HEK293T (cell line): ENCODE results near the gene HLA-DRB1.

Experiments
- CTCF ChIA-PET: fragments of 350-600 bp; formaldehyde crosslinking; extraction: SDS; loops from one replicate; lab custom pipeline; 2021; ENCODE audit warnings: antibody characterized with exemption, inconsistent platforms; lab: Yijun Ruan, JAX
- POLR2A ChIA-PET: fragments of 350-600 bp; formaldehyde crosslinking; extraction: SDS; loops from one replicate; lab custom pipeline; 2020; ENCODE audit warnings: antibody characterized with exemption, inconsistent platforms; lab: Yijun Ruan, JAX
- DNase-seq: peaks from one replicate; pipeline ENCODE4 v3.0.0; 2012; ENCODE audit warnings: mixed read lengths; ENCODE audit errors: extremely low spot score
- ARNT ChIP-seq: fragments of 450-650 bp; IDR thresholded peaks from 2 replicates; pipeline ENCODE4 v1.6.1; 2017; ENCODE audit warnings: mild to moderate bottlenecking
- BHLHE40 ChIP-seq: fragments of 450-650 bp; IDR thresholded peaks from 2 replicates; pipeline ENCODE4 v1.6.1; 2016; ENCODE audit warnings: mild to moderate bottlenecking, moderate library complexity, borderline replicate concordance
- CTBP1 ChIP-seq: fragments of 450-650 bp; IDR thresholded peaks from 2 replicates; pipeline ENCODE4 v1.6.1; 2016; ENCODE audit warnings: borderline replicate concordance
- ELF4 ChIP-seq: fragments of 450-650 bp; IDR thresholded peaks from 2 replicates; pipeline ENCODE4 v1.6.1; 2017; ENCODE audit warnings: antibody characterized with exemption
- FOXA1 ChIP-seq: fragments of 450-650 bp; IDR thresholded peaks from 2 replicates; pipeline ENCODE4 v1.6.1; 2016; ENCODE audit warnings: mild to moderate bottlenecking
- FOXK2 ChIP-seq: fragments of 450-650 bp; IDR thresholded peaks from 2 replicates; pipeline ENCODE4 v1.6.1; 2016; ENCODE audit warnings: mild to moderate bottlenecking
- FOXM1 ChIP-seq: fragments of 450-650 bp; IDR thresholded peaks from 2 replicates; pipeline ENCODE4 v1.6.1; 2017; ENCODE audit warnings: mild to moderate bottlenecking, borderline replicate concordance
- HDGF ChIP-seq: fragments of 450-650 bp; IDR thresholded peaks from 2 replicates; pipeline ENCODE4 v1.6.1; 2017; ENCODE audit warnings: antibody characterized with exemption, borderline replicate concordance
- L3MBTL2 ChIP-seq: fragments of 450-650 bp; conservative IDR thresholded peaks from 2 replicates; pipeline ENCODE4 v1.6.1; 2016; ENCODE audit warnings: mild to moderate bottlenecking
- LEF1 ChIP-seq: fragments of 450-650 bp; IDR thresholded peaks from 2 replicates; pipeline ENCODE4 v1.6.1; 2017; ENCODE audit warnings: mild to moderate bottlenecking, borderline replicate concordance
- NFRKB ChIP-seq: fragments of 450-650 bp; IDR thresholded peaks from 2 replicates; pipeline ENCODE4 v1.6.1; 2016; ENCODE audit warnings: mild to moderate bottlenecking, moderate library complexity
- SP1 ChIP-seq: fragments of 450-650 bp; IDR thresholded peaks from 2 replicates; pipeline ENCODE4 v1.6.1; 2017
- SUZ12 ChIP-seq: fragments of 450-650 bp; IDR thresholded peaks from 2 replicates; pipeline ENCODE4 v1.6.1; 2016; ENCODE audit warnings: mild to moderate bottlenecking
- TARDBP ChIP-seq: fragments of 450-650 bp; IDR thresholded peaks from 2 replicates; pipeline ENCODE4 v1.6.1; 2016
- ZNF384 ChIP-seq: fragments of 450-650 bp; IDR thresholded peaks from 2 replicates; pipeline ENCODE4 v1.6.1; 2016
- TF ChIP-seq, protein P1 (sequence below): fragments of 450-650 bp; IDR thresholded peaks from 2 replicates; pipeline ENCODE4 v1.6.1; 2016

Gene HLA-DRB1

GRCh38 chr6:32570363-32570905 lies 19.2 kb downstream of the HLA-DRB1 start:
- TF ChIP-seq, protein P1, sequence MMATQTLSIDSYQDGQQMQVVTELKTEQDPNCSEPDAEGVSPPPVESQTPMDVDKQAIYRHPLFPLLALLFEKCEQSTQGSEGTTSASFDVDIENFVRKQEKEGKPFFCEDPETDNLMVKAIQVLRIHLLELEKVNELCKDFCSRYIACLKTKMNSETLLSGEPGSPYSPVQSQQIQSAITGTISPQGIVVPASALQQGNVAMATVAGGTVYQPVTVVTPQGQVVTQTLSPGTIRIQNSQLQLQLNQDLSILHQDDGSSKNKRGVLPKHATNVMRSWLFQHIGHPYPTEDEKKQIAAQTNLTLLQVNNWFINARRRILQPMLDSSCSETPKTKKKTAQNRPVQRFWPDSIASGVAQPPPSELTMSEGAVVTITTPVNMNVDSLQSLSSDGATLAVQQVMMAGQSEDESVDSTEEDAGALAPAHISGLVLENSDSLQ: peak; percentile 64
- TF ChIP-seq BHLHE40 (no peak), NFRKB (no peak)
- DNase-seq: no peak
- ChIA-PET POLR2A (no interaction called here), CTCF (interaction anchor here (0.6 to 1.0 kb wide), 2 partner anchors 26 to 42 kb away, joined by 3 to 4 read pairs; no protein-coding TSS in a partner anchor)

DNA sequence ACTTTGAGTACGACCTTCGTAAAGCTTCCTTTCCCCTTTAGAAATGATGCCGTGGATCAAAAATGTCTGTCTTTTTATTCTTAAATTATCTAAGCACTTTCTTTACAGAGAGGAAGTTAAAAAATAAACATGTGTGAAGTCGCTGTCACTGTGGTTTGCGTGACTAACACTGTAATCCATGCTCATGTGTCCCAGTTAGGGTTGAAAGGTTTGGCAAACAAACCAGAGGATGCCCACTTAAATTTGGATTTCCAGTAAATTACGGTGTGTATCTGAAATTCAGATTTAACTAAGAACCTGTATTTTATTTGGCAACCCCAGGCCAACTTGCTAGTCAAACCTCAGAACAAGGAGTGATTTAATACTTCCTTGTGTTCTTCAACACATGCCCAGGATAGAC lies 21.1 kb downstream of the HLA-DRB1 start:
- POLR2A ChIA-PET: no interaction called here
- peak; percentile 70; the same call in 1 of the 2 replicates for TF ChIP-seq ARNT
- no peak for TF ChIP-seq CTBP1
- no peak for DNase-seq
- CTCF ChIA-PET: no interaction called here

DNA sequence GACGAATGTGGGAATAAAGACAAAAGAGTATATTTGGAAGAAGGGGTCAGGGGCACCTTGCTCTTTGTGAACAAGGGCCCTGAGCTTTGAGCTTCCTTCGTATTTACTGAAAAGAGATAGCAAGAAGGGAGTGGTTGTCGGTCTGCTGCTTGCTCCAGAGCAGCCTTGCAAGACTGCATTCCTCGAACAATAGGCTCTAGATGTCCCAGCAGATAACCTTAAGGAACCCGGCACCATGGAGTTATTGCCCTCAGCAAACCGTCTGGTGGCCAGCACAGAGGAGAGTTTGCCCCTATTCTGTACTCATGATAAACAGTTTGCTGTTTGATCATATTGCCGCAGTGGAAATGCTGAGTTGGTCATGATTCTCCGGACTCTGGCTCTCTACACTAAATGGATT lies 22.7 kb downstream of the HLA-DRB1 start:
- DNase-seq: no peak
- ChIA-PET POLR2A (no interaction called here), CTCF (no interaction called here)
- no peak for TF ChIP-seq FOXM1
- no peak for TF ChIP-seq BHLHE40
- TF ChIP-seq L3MBTL2: no peak
- no peak for TF ChIP-seq FOXA1
- TF ChIP-seq CTBP1: no peak
- no peak for TF ChIP-seq SP1
- no peak for TF ChIP-seq SUZ12
- no peak for TF ChIP-seq ELF4
- TF ChIP-seq HDGF: no peak
- no peak for TF ChIP-seq LEF1
- TF ChIP-seq ARNT: no peak
- TF ChIP-seq, protein P1: no peak
- no peak for TF ChIP-seq ZNF384

DNA sequence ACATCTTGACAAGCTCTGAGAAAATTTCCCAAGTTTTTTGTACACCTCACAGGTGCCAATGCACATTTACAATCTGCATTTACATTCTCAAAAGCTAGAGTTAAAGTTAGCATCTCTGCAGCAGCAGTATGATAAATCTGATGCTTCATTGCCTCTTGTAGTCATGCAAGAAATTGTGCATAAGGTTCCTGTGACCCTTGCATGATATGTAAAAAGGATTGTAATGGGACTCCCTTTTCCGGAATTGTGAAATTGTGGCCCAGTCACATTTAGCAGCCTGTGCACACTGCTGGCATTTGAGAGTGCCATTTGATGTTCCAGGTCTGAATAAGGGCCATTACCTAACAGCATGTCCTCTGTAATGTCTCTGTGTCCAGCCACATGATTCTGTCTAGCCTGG lies 24.1 kb downstream of the HLA-DRB1 start:
- TF ChIP-seq L3MBTL2: no peak
- TF ChIP-seq LEF1: no peak
- TF ChIP-seq FOXK2: no peak
- TF ChIP-seq ELF4: no peak
- CTCF ChIA-PET: no interaction called here
- no peak for DNase-seq
- POLR2A ChIA-PET: no interaction called here

DNA sequence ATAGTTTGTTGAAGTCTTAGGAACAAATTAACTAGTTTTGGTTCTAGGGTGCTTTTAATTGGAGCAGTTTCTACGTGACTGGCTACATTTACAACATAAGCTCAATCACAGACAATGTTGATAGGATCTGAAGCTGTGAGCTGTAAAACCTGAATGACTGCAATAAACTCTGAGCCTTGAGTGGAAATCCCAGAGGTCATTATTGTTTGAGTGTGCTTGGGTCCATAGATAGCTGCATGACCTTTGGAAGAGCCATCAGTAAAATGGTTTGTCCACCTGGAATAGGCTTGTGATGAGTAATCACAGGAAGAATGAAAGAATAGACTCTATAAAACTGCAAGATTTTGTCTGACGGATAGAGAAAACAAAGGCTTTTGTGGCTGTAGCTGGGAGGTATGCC lies 26.7 kb downstream of the HLA-DRB1 start:
- no peak for TF ChIP-seq SP1
- no peak for TF ChIP-seq FOXM1
- TF ChIP-seq FOXK2: no peak
- TF ChIP-seq HDGF: no peak
- TF ChIP-seq ZNF384: no peak
- no peak for TF ChIP-seq L3MBTL2
- TF ChIP-seq LEF1: no peak
- TF ChIP-seq BHLHE40: no peak
- TF ChIP-seq SUZ12: no peak
- TF ChIP-seq TARDBP: no peak
- TF ChIP-seq ELF4: no peak
- no peak for TF ChIP-seq FOXA1
- TF ChIP-seq, protein P1: no peak
- TF ChIP-seq ARNT: no peak
- no peak for TF ChIP-seq CTBP1
- no peak for TF ChIP-seq NFRKB
- ChIA-PET POLR2A (no interaction called here), CTCF (interaction anchor here (0.7 to 0.9 kb wide), 2 partner anchors 122 to 223 kb away, joined by 3 to 4 read pairs; no protein-coding TSS in a partner anchor)
- no peak for DNase-seq

- TF ChIP-seq, protein P1: no peak
- no peak for TF ChIP-seq SUZ12
- TF ChIP-seq BHLHE40: no peak
- no peak for TF ChIP-seq TARDBP
- TF ChIP-seq ARNT: no peak
- TF ChIP-seq NFRKB: no peak
- no peak for TF ChIP-seq LEF1
- no peak for TF ChIP-seq HDGF
- no peak for TF ChIP-seq L3MBTL2
- no peak for TF ChIP-seq FOXK2
- POLR2A ChIA-PET: no interaction called here
- no peak for DNase-seq
- CTCF ChIA-PET: interaction anchor here (0.8 kb wide), 1 partner anchor 150 kb away, joined by 3 read pairs; no protein-coding TSS in a partner anchor
Measured at GRCh38 chr6:32559747-32560146, 29.9 kb downstream of the HLA-DRB1 start.
